ENCODE measurements around the gene HSPA12A.

HSPA12A gene

GRCh38 chr10:116743266-116744064 lies 1.1 kb upstream of the HSPA12A start:
- no peak for DNase-seq

GRCh38 chr10:116741391-116742351 lies 695 bp downstream of the HSPA12A start:
- no peak for DNase-seq

GRCh38 chr10:116740971-116741370 lies 1.4 kb downstream of the HSPA12A start:
- no peak for DNase-seq

GRCh38 chr10:116738339-116738738 lies 4.0 kb downstream of the HSPA12A start:
- DNase-seq, result no peak

- no peak for DNase-seq
Measured at GRCh38 chr10:116737627-116738327, 4.6 kb downstream of the HSPA12A start.

GRCh38 chr10:116733566-116733965 lies 8.8 kb downstream of the HSPA12A start:
- no peak for DNase-seq

- no peak for DNase-seq
Measured at GRCh38 chr10:116732573-116732972, 9.8 kb downstream of the HSPA12A start.

- no peak for DNase-seq
Measured at GRCh38 chr10:116730464-116731260, 11.7 kb downstream of the HSPA12A start.

- no peak for DNase-seq
Measured at GRCh38 chr10:116729243-116729642, 13.1 kb downstream of the HSPA12A start.

- DNase-seq, result no peak
Measured at GRCh38 chr10:116728526-116729096, 13.8 kb downstream of the HSPA12A start.

- DNase-seq, result no peak
Measured at GRCh38 chr10:116723428-116724281, 18.7 kb downstream of the HSPA12A start.

GRCh38 chr10:116722736-116723427 lies 19.5 kb downstream of the HSPA12A start:
- no peak for DNase-seq

GRCh38 chr10:116721547-116722392 lies 20.6 kb downstream of the HSPA12A start:
- DNase-seq, result no peak

- no peak for DNase-seq
Measured at GRCh38 chr10:116720668-116721546, 21.5 kb downstream of the HSPA12A start.

GRCh38 chr10:116720241-116720643 lies 22.1 kb downstream of the HSPA12A start:
- no peak for DNase-seq

- DNase-seq, result no peak
Measured at GRCh38 chr10:116719804-116720203, 22.6 kb downstream of the HSPA12A start.

- DNase-seq, result no peak
Measured at GRCh38 chr10:116718058-116718457, 24.3 kb downstream of the HSPA12A start.

- no peak for DNase-seq
Measured at GRCh38 chr10:116716381-116716780, 26.0 kb downstream of the HSPA12A start.

All from stimulated activated CD4-positive, alpha-beta T cell treated with anti-CD3 and anti-CD28 coated beads, Interleukin-1b, Interleukin-23, amount 100 ng/mL, for 48 hours (primary cell).